ENCODE data around the gene THBS4.

THBS4 gene

GRCh38 chr5:80078921-80079320 lies 43.8 kb downstream of the THBS4 start:
- FAIRE-seq (no peak), DNase-seq (ENCODE audit: insufficient read length, low spot score) (no peak)
- no peak for TF ChIP-seq SPI1 (IDR thresholded peaks at IDR 0.05; ENCODE audit: low read depth, low read length)
- TF ChIP-seq POU2F2 (IDR thresholded peaks at IDR 0.05; ENCODE audit: low read depth, low read length): no peak
- TF ChIP-seq PAX5 (IDR thresholded peaks at IDR 0.05; ENCODE audit: insufficient read depth, low read length, severe bottlenecking): no peak
- no peak for TF ChIP-seq POLR2AphosphoS5 (IDR thresholded peaks at IDR 0.05; ENCODE audit: low read depth, low read length)
- TF ChIP-seq POLR2A (IDR thresholded peaks at IDR 0.05; ENCODE audit: low read depth, low read length): no peak
- TF ChIP-seq TAF1 (IDR thresholded peaks at IDR 0.05; ENCODE audit: low read depth, low read length): no peak

- DNase-seq (ENCODE audit: insufficient read length, low spot score): no peak
- TF ChIP-seq POU2F2 (IDR thresholded peaks at IDR 0.05; ENCODE audit: low read depth, low read length) (no peak), SPI1 (IDR thresholded peaks at IDR 0.05; ENCODE audit: low read depth, low read length) (no peak)
- no peak for FAIRE-seq
Observed at GRCh38 chr5:80082281-80082680, 47.1 kb downstream of the THBS4 start.

- FAIRE-seq (peak; percentile 69), DNase-seq (ENCODE audit: insufficient read length, low spot score) (peak; percentile 61)
- no peak for TF ChIP-seq SPI1 (IDR thresholded peaks at IDR 0.05; ENCODE audit: low read depth, low read length)
- TF ChIP-seq TAF1 (IDR thresholded peaks at IDR 0.05; ENCODE audit: low read depth, low read length): no peak
- TF ChIP-seq POLR2A (IDR thresholded peaks at IDR 0.05; ENCODE audit: low read depth, low read length): no peak
- no peak for TF ChIP-seq POU2F2 (IDR thresholded peaks at IDR 0.05; ENCODE audit: low read depth, low read length)
- TF ChIP-seq PAX5 (IDR thresholded peaks at IDR 0.05; ENCODE audit: insufficient read depth, low read length, severe bottlenecking): no peak
- no peak for TF ChIP-seq POLR2AphosphoS5 (IDR thresholded peaks at IDR 0.05; ENCODE audit: low read depth, low read length)
Observed at GRCh38 chr5:80082731-80083100, 47.6 kb downstream of the THBS4 start.

- TF ChIP-seq TAF1 (IDR thresholded peaks at IDR 0.05; ENCODE audit: low read depth, low read length) (no peak), POU2F2 (IDR thresholded peaks at IDR 0.05; ENCODE audit: low read depth, low read length) (no peak), SPI1 (IDR thresholded peaks at IDR 0.05; ENCODE audit: low read depth, low read length) (no peak), POLR2AphosphoS5 (IDR thresholded peaks at IDR 0.05; ENCODE audit: low read depth, low read length) (no peak), POLR2A (IDR thresholded peaks at IDR 0.05; ENCODE audit: low read depth, low read length) (no peak), PAX5 (IDR thresholded peaks at IDR 0.05; ENCODE audit: insufficient read depth, low read length, severe bottlenecking) (no peak)
- peak; percentile 40 for DNase-seq (ENCODE audit: insufficient read length, low spot score)
- FAIRE-seq: peak; percentile 87
Observed at GRCh38 chr5:80083101-80083890, 48.1 kb downstream of the THBS4 start.

GRCh38 chr5:80090884-80091166 lies 55.7 kb downstream of the THBS4 start:
- no peak for FAIRE-seq
- TF ChIP-seq TAF1 (IDR thresholded peaks at IDR 0.05; ENCODE audit: low read depth, low read length) (no peak), POU2F2 (IDR thresholded peaks at IDR 0.05; ENCODE audit: low read depth, low read length) (no peak)
- DNase-seq (ENCODE audit: insufficient read length, low spot score): no peak

- peak; percentile 37 for DNase-seq (ENCODE audit: insufficient read length, low spot score)
- peak; percentile 80 for FAIRE-seq
Observed at GRCh38 chr5:80091792-80092192, 56.6 kb downstream of the THBS4 start.

- no peak for TF ChIP-seq TAF1 (IDR thresholded peaks at IDR 0.05; ENCODE audit: low read depth, low read length)
- TF ChIP-seq POLR2AphosphoS5 (IDR thresholded peaks at IDR 0.05; ENCODE audit: low read depth, low read length): no peak
- no peak for TF ChIP-seq POU2F2 (IDR thresholded peaks at IDR 0.05; ENCODE audit: low read depth, low read length)
- no peak for TF ChIP-seq PAX5 (IDR thresholded peaks at IDR 0.05; ENCODE audit: insufficient read depth, low read length, severe bottlenecking)
- no peak for TF ChIP-seq SPI1 (IDR thresholded peaks at IDR 0.05; ENCODE audit: low read depth, low read length)
- no peak for TF ChIP-seq POLR2A (IDR thresholded peaks at IDR 0.05; ENCODE audit: low read depth, low read length)
- DNase-seq (ENCODE audit: insufficient read length, low spot score): no peak
- FAIRE-seq: no peak
Observed at GRCh38 chr5:80092486-80093107, 57.4 kb downstream of the THBS4 start.

GRCh38 chr5:80093796-80094195 lies 58.6 kb downstream of the THBS4 start:
- FAIRE-seq (no peak), DNase-seq (ENCODE audit: insufficient read length, low spot score) (no peak)
- TF ChIP-seq SPI1 (IDR thresholded peaks at IDR 0.05; ENCODE audit: low read depth, low read length) (no peak), POLR2AphosphoS5 (IDR thresholded peaks at IDR 0.05; ENCODE audit: low read depth, low read length) (no peak), POLR2A (IDR thresholded peaks at IDR 0.05; ENCODE audit: low read depth, low read length) (no peak), TAF1 (IDR thresholded peaks at IDR 0.05; ENCODE audit: low read depth, low read length) (no peak), PAX5 (IDR thresholded peaks at IDR 0.05; ENCODE audit: insufficient read depth, low read length, severe bottlenecking) (no peak), POU2F2 (IDR thresholded peaks at IDR 0.05; ENCODE audit: low read depth, low read length) (no peak)

GRCh38 chr5:80094236-80094738 lies 59.1 kb downstream of the THBS4 start:
- FAIRE-seq (no peak), DNase-seq (ENCODE audit: insufficient read length, low spot score) (no peak)
- TF ChIP-seq POLR2A (IDR thresholded peaks at IDR 0.05; ENCODE audit: low read depth, low read length) (no peak), SPI1 (IDR thresholded peaks at IDR 0.05; ENCODE audit: low read depth, low read length) (no peak), PAX5 (IDR thresholded peaks at IDR 0.05; ENCODE audit: insufficient read depth, low read length, severe bottlenecking) (no peak), POU2F2 (IDR thresholded peaks at IDR 0.05; ENCODE audit: low read depth, low read length) (no peak), POLR2AphosphoS5 (IDR thresholded peaks at IDR 0.05; ENCODE audit: low read depth, low read length) (no peak), TAF1 (IDR thresholded peaks at IDR 0.05; ENCODE audit: low read depth, low read length) (no peak)

- DNase-seq (ENCODE audit: insufficient read length, low spot score) (no peak), FAIRE-seq (no peak)
- TF ChIP-seq POU2F2 (IDR thresholded peaks at IDR 0.05; ENCODE audit: low read depth, low read length) (no peak), PAX5 (IDR thresholded peaks at IDR 0.05; ENCODE audit: insufficient read depth, low read length, severe bottlenecking) (no peak), SPI1 (IDR thresholded peaks at IDR 0.05; ENCODE audit: low read depth, low read length) (no peak), POLR2A (IDR thresholded peaks at IDR 0.05; ENCODE audit: low read depth, low read length) (no peak), POLR2AphosphoS5 (IDR thresholded peaks at IDR 0.05; ENCODE audit: low read depth, low read length) (no peak), TAF1 (IDR thresholded peaks at IDR 0.05; ENCODE audit: low read depth, low read length) (no peak)
Observed at GRCh38 chr5:80097451-80097850, 62.3 kb downstream of the THBS4 start.
